A549 (cell line): ENCODE data around the gene UBN1. TPM values are rescaled to one million over a fixed set of nuclear protein-coding genes. Genes with fewer than 3 reads are reported as not detected.

Experiments
- ATAC-seq, 2 experiments: fragments of 200-7000 bp in 1 of 2; fragments of >200 bp in 1 of 2; cut with Nextera tagmentation in 1 of 2; cut with Tn5 transposase in 1 of 2; 3 replicates each; pipeline versions ENCODE4 v1.8.0 to v1.9.1; 2018 to 2020; ENCODE audit warnings: mild to moderate bottlenecking in 1 of 2, moderate library complexity in 1 of 2
- CTCF ChIA-PET: fragments of 300-600 bp; sonication (Branson Sonifier 250); formaldehyde crosslinking; extraction: SDS; loops from one replicate; lab custom pipeline; 2021; ENCODE audit warnings: antibody characterized with exemption, inconsistent platforms; lab: Yijun Ruan, JAX
- POLR2A ChIA-PET: fragments of 350-600 bp; formaldehyde crosslinking; extraction: SDS; loops from one replicate; lab custom pipeline; 2021; ENCODE audit warnings: antibody characterized with exemption, inconsistent platforms; lab: Yijun Ruan, JAX
- DNase-seq, 2 experiments: peaks; one replicate each; pipeline versions ENCODE4 v3.0.0 to v3.0.0-alpha.2; 2011 to 2016; ENCODE audit warnings: low read depth in 1 of 2, low spot score in 1 of 2
- FAIRE-seq: peaks from 2 replicates; lab custom pipeline; 2011; peaks lifted over from hg19 to GRCh38; lab: Jason Lieb, UNC
- H3K27ac ChIP-seq, 2 experiments: fragments of >200 bp; sonication (Bioruptor Twin); formaldehyde crosslinking; 3 replicates each; pipeline ENCODE4 v1.5.1; 2016 to 2017
- H3K4me1 ChIP-seq: fragments of >200 bp; sonication (Bioruptor Twin); formaldehyde crosslinking; 3 replicates; pipeline ENCODE4 v1.6.1; 2016
- H3K4me2 ChIP-seq: fragments of >200 bp; sonication (Bioruptor Twin); formaldehyde crosslinking; 3 replicates; pipeline ENCODE4 v1.6.1; 2016
- H3K4me3 ChIP-seq: fragments of >200 bp; sonication (Bioruptor Twin); formaldehyde crosslinking; 3 replicates; pipeline ENCODE4 v1.5.1; 2016
- H3K9me3 ChIP-seq: fragments of >200 bp; sonication (Bioruptor Twin); formaldehyde crosslinking; 3 replicates; pipeline ENCODE4 v1.6.1; 2016
- CHD2 ChIP-seq: fragments of 150-350 bp; IDR thresholded peaks from 2 replicates; pipeline ENCODE4 v1.6.1; 2014; ENCODE audit warnings: low read length; ENCODE audit not compliant: partially characterized antibody
- EHMT2 ChIP-seq: fragments of 200-600 bp; sonication (generic); IDR thresholded peaks from 2 replicates; pipeline ENCODE4 v1.6.1; 2016; ENCODE audit warnings: antibody characterized with exemption, low read depth, mild to moderate bottlenecking, moderate library complexity
- ELK1 ChIP-seq: fragments of 150-350 bp; IDR thresholded peaks from 2 replicates; pipeline ENCODE4 v1.6.1; 2014; ENCODE audit warnings: low read depth, mild to moderate bottlenecking, low read length
- EP300 ChIP-seq, 2 experiments: fragments of >200 bp; sonication (Bioruptor Twin); formaldehyde crosslinking; IDR thresholded peaks; 2 replicates in 1 of 2; 3 replicates in 1 of 2; pipeline ENCODE4 v1.6.1; 2016 to 2017
- FOSB ChIP-seq: fragments of 250-450 bp; sonication (Bioruptor Pico); IDR thresholded peaks from 2 replicates; pipeline ENCODE4 v1.5.0; 2020; ENCODE audit warnings: mild to moderate bottlenecking, moderate library complexity
- FOSL2 ChIP-seq, 2 experiments: fragments of 450-650 bp in 1 of 2; fragments of >200 bp in 1 of 2; sonication (Bioruptor Twin) in 1 of 2; formaldehyde crosslinking; IDR thresholded peaks; 2 replicates each; pipeline versions ENCODE4 v1.5.0 to v1.6.1; 2016 to 2020; ENCODE audit warnings: mild to moderate bottlenecking in 1 of 2, moderate library complexity in 1 of 2
- KDM5A ChIP-seq: fragments of 200-600 bp; sonication (generic); IDR thresholded peaks from 2 replicates; pipeline ENCODE4 v1.6.1; 2016; ENCODE audit warnings: antibody characterized with exemption, mild to moderate bottlenecking
- MAZ ChIP-seq: fragments of 150-350 bp; IDR thresholded peaks from 2 replicates; pipeline ENCODE4 v1.6.1; 2014; ENCODE audit warnings: antibody characterized with exemption, low read depth, low read length, borderline replicate concordance
- NPAS2 ChIP-seq: fragments of 250-450 bp; sonication (Bioruptor Pico); IDR thresholded peaks from 2 replicates; pipeline ENCODE4 v1.8.0; 2022; ENCODE audit warnings: mild to moderate bottlenecking, moderate library complexity, borderline replicate concordance
- RARB ChIP-seq: fragments of 250-450 bp; sonication (Bioruptor Pico); IDR thresholded peaks from 2 replicates; pipeline ENCODE4 v1.8.0; 2021; ENCODE audit warnings: mild to moderate bottlenecking, moderate library complexity
- RCOR1 ChIP-seq: fragments of 150-350 bp; IDR thresholded peaks from 2 replicates; pipeline ENCODE4 v1.6.1; 2014; ENCODE audit warnings: antibody characterized with exemption, low read length, low read depth
- REST ChIP-seq: fragments of 200-600 bp; sonication (generic); IDR thresholded peaks from 2 replicates; pipeline ENCODE4 v1.6.1; 2016; ENCODE audit warnings: antibody characterized with exemption, mild to moderate bottlenecking, moderate library complexity
- RFX5 ChIP-seq: fragments of 450-650 bp; IDR thresholded peaks from 2 replicates; pipeline ENCODE4 v1.7.1; 2014; ENCODE audit warnings: antibody characterized with exemption, mild to moderate bottlenecking, moderate library complexity
- SREBF2 ChIP-seq: fragments of 450-650 bp; IDR thresholded peaks from 2 replicates; pipeline ENCODE4 v1.6.1; 2014; ENCODE audit warnings: mild to moderate bottlenecking, moderate library complexity
- USF2 ChIP-seq: fragments of 450-650 bp; IDR thresholded peaks from 2 replicates; pipeline ENCODE4 v1.6.1; 2014; ENCODE audit warnings: antibody characterized with exemption
- ZFP36 ChIP-seq: fragments of 450-650 bp; IDR thresholded peaks from 2 replicates; pipeline ENCODE4 v1.6.1; 2014; ENCODE audit warnings: borderline replicate concordance; ENCODE audit not compliant: partially characterized antibody
- WGBS: methylation state at CpG from one replicate; pipeline ENCODE4 v1.1.6; 2017; ENCODE audit errors: missing lambda C conversion rate; 5-methylcytosine and 5-hydroxymethylcytosine counted together
- polyA plus RNA-seq, 4 experiments: library from polyadenylated mRNA; depleted of rRNA in 3 of 4; stranded (reverse); fragments of >200 nt; fragmentation: RNase III in 1 of 4; extraction: RNeasy Plus Mini Kit Qiagen cat#74134 plus additional on column Dnase treatment in 1 of 4; gene quantifications; 2 replicates in 3 of 4; 3 replicates in 1 of 4; pipeline ENCODE4 v1.2.3, GENCODE V29; 2011 to 2017
- TF ChIP-seq, protein P1 (sequence below): fragments of >200 bp; sonication (Bioruptor Twin); formaldehyde crosslinking; IDR thresholded peaks from 2 replicates; pipeline ENCODE4 v1.6.1; 2016
- TF ChIP-seq, protein P2 (sequence below): fragments of 250-450 bp; sonication (Bioruptor Pico); IDR thresholded peaks from 2 replicates; pipeline ENCODE4 v1.5.0; 2020; ENCODE audit warnings: low read depth, mild to moderate bottlenecking, moderate library complexity

UBN1 gene
- polyA plus RNA-seq, 2 of the 4 experiments (the other 2 are of a cell fraction): 14.2 to 20.0 TPM

GRCh38 chr16:4797805-4798252 lies 49.5 kb upstream of the UBN1 start:
- ATAC-seq: no peak
- H3K9me3 ChIP-seq: no peaks in the 10 kb centered on the region

GRCh38 chr16:4798456-4798855 lies 48.8 kb upstream of the UBN1 start:
- no peaks in the 10 kb centered on the region for H3K9me3 ChIP-seq
- H3K4me3 ChIP-seq: no peak overlapping the region
- ChIA-PET POLR2A (no interaction called here), CTCF (interaction anchor here (1.0 to 1.4 kb wide), 3 partner anchors 11 to 158 kb away, joined by 4 to 5 read pairs (median 5); no protein-coding TSS in a partner anchor)
- WGBS: 89% methylated on average over 15 of the region's 16 CpGs
- ATAC-seq: no peak
- no peak for FAIRE-seq
- no peak overlapping the region for H3K4me2 ChIP-seq
- no peak for DNase-seq
- H3K4me1 ChIP-seq: peaks cover 14% of the 10 kb centered on the region
- no peak overlapping the region for H3K27ac ChIP-seq
- TF ChIP-seq FOSL2 (IDR thresholded peaks at IDR 0.05) (no peak), FOSL2 (CRISPR knock-in tag; IDR thresholded peaks at IDR 0.05) (no peak), CHD2 (no peak), SREBF2 (no peak), FOSB (CRISPR knock-in tag) (no peak), EP300 (IDR thresholded peaks at IDR 0.05) (no peak), EHMT2 (no peak)

More at GRCh38 chr16:4797805-4798252, 49.5 kb upstream of the UBN1 start:
- no peak for DNase-seq
- Histone ChIP-seq H3K4me1 (peaks cover 10% of the 10 kb centered on the region), H3K27ac (no peak overlapping the region), H3K4me3 (no peak overlapping the region), H3K4me2 (no peak overlapping the region)
- POLR2A ChIA-PET: no interaction called here
- no peak for FAIRE-seq
- 92% methylated on average over 12 of the region's 22 CpGs for WGBS
- CTCF ChIA-PET: interaction anchor here (1.0 kb wide), 1 partner anchor 12 kb away, joined by 4 read pairs; no protein-coding TSS in a partner anchor
- TF ChIP-seq REST: no peak
- TF ChIP-seq, protein P1, sequence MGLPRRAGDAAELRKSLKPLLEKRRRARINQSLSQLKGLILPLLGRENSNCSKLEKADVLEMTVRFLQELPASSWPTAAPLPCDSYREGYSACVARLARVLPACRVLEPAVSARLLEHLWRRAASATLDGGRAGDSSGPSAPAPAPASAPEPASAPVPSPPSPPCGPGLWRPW: no peak

- ATAC-seq: no peak
- Histone ChIP-seq H3K4me2 (no peak overlapping the region), H3K4me3 (no peak overlapping the region), H3K27ac (no peak overlapping the region), H3K9me3 (no peaks in the 10 kb centered on the region), H3K4me1 (peaks cover 17% of the 10 kb centered on the region)
- CTCF ChIA-PET: interaction anchor here (1.4 kb wide), 2 partner anchors 10 to 157 kb away, joined by 5 read pairs; no protein-coding TSS in a partner anchor
- 86% methylated on average over 19 of the region's 19 CpGs for WGBS
- TF ChIP-seq ZFP36: peak; percentile 49
- TF ChIP-seq RCOR1: no peak
- DNase-seq: no peak
- no peak for FAIRE-seq
- POLR2A ChIA-PET: no interaction called here
Measured at GRCh38 chr16:4799171-4799855, 48.0 kb upstream of the UBN1 start.

GRCh38 chr16:4800290-4801041 lies 46.8 kb upstream of the UBN1 start:
- TF ChIP-seq KDM5A (no peak), ELK1 (no peak), FOSB (CRISPR knock-in tag) (no peak), USF2 (no peak), RFX5 (no peak), RARB (no peak), NPAS2 (no peak), MAZ (no peak)
- TF ChIP-seq, protein P2, sequence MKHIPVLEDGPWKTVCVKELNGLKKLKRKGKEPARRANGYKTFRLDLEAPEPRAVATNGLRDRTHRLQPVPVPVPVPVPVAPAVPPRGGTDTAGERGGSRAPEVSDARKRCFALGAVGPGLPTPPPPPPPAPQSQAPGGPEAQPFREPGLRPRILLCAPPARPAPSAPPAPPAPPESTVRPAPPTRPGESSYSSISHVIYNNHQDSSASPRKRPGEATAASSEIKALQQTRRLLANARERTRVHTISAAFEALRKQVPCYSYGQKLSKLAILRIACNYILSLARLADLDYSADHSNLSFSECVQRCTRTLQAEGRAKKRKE: no peak
- TF ChIP-seq, all 56 proteins: peak for 0
- CTCF ChIA-PET: interaction anchor here (1.2 to 2.7 kb wide), 2 partner anchors 13 to 156 kb away, joined by 5 to 8 read pairs; no protein-coding TSS in a partner anchor
- H3K27ac ChIP-seq: no peak overlapping the region
- WGBS: 86% methylated on average over 10 of the region's 17 CpGs
- ATAC-seq (no peak), DNase-seq (no peak), FAIRE-seq (no peak)
- H3K4me1 ChIP-seq: peaks cover 17% of the 10 kb centered on the region
- H3K4me2 ChIP-seq: no peak overlapping the region
- H3K4me3 ChIP-seq: no peak overlapping the region
- POLR2A ChIA-PET: no interaction called here
- no peaks in the 10 kb centered on the region for H3K9me3 ChIP-seq
